ENCODE results near the gene ZNF879.

The ZNF879 gene

GRCh38 chr5:179023528-179024189 is at the start of gene ZNF879:
ZNF879 (plus strand) TSS chr5:179023804; CDS start chr5:179025005, 1,201 bp downstream.
- peak within 1 kb of the TSS; percentile 65 for H3K4me3 ChIP-seq (ENCODE audit: low read depth, low read length)
- DNase-seq (ENCODE audit: low read depth), result peak; percentile 81

GRCh38 chr5:178981381-178981780 is 42.2 kb upstream of the ZNF879 start:
- H3K4me3 ChIP-seq (ENCODE audit: low read depth, low read length), result no peak overlapping the region
- DNase-seq (ENCODE audit: low read depth), result no peak

- no peak for DNase-seq (ENCODE audit: low read depth)
- no peak overlapping the region for H3K4me3 ChIP-seq (ENCODE audit: low read depth, low read length)
Observed at GRCh38 chr5:178982941-178983340, 40.7 kb upstream of the ZNF879 start.

GRCh38 chr5:178983728-178984127 is 39.9 kb upstream of the ZNF879 start:
- H3K4me3 ChIP-seq (ENCODE audit: low read depth, low read length), result no peak overlapping the region
- no peak for DNase-seq (ENCODE audit: low read depth)

GRCh38 chr5:178984145-178985072 is 39.2 kb upstream of the ZNF879 start:
- H3K4me3 ChIP-seq (ENCODE audit: low read depth, low read length), result no peak overlapping the region
- DNase-seq (ENCODE audit: low read depth), result no peak

GRCh38 chr5:178986326-178986960 is 37.2 kb upstream of the ZNF879 start:
- no peak for DNase-seq (ENCODE audit: low read depth)
- no peak overlapping the region for H3K4me3 ChIP-seq (ENCODE audit: low read depth, low read length)

GRCh38 chr5:178988436-178989220 is 35.0 kb upstream of the ZNF879 start:
- no peak for DNase-seq (ENCODE audit: low read depth)
- H3K4me3 ChIP-seq (ENCODE audit: low read depth, low read length), result no peak overlapping the region

- H3K4me3 ChIP-seq (ENCODE audit: low read depth, low read length), result no peak overlapping the region
- DNase-seq (ENCODE audit: low read depth), result no peak
Observed at GRCh38 chr5:178989311-178989710, 34.3 kb upstream of the ZNF879 start.

- no peak for DNase-seq (ENCODE audit: low read depth)
- H3K4me3 ChIP-seq (ENCODE audit: low read depth, low read length), result no peak overlapping the region
Observed at GRCh38 chr5:178990491-178990890, 33.1 kb upstream of the ZNF879 start.

GRCh38 chr5:178991190-178992145 is 32.1 kb upstream of the ZNF879 start:
- no peak for DNase-seq (ENCODE audit: low read depth)
- H3K4me3 ChIP-seq (ENCODE audit: low read depth, low read length), result no peak overlapping the region

GRCh38 chr5:178992291-178992895 is 31.2 kb upstream of the ZNF879 start:
- no peak for DNase-seq (ENCODE audit: low read depth)
- no peak overlapping the region for H3K4me3 ChIP-seq (ENCODE audit: low read depth, low read length)

GRCh38 chr5:178993236-178993765 is 30.3 kb upstream of the ZNF879 start:
- no peak for DNase-seq (ENCODE audit: low read depth)
- H3K4me3 ChIP-seq (ENCODE audit: low read depth, low read length), result no peak overlapping the region

GRCh38 chr5:178993955-178994579 is 29.5 kb upstream of the ZNF879 start:
- H3K4me3 ChIP-seq (ENCODE audit: low read depth, low read length), result no peak overlapping the region

GRCh38 chr5:178994580-178995340 is 28.8 kb upstream of the ZNF879 start, which contains the start of gene GRM6:
GRM6 (minus strand) TSS chr5:178995320; CDS start chr5:178994944, 376 bp downstream.
- H3K4me3 ChIP-seq (ENCODE audit: low read depth, low read length), result no peak within 1 kb of the TSS
- no peak for DNase-seq (ENCODE audit: low read depth)

More at GRCh38 chr5:178993955-178994579, 29.5 kb upstream of the ZNF879 start:
- DNase-seq (ENCODE audit: low read depth), result no peak

GRCh38 chr5:178995341-178995690 is 28.3 kb upstream of the ZNF879 start:
- no peak for DNase-seq (ENCODE audit: low read depth)
- H3K4me3 ChIP-seq (ENCODE audit: low read depth, low read length), result no peak overlapping the region

GRCh38 chr5:178996156-178996555 is 27.4 kb upstream of the ZNF879 start:
- DNase-seq (ENCODE audit: low read depth), result no peak
- H3K4me3 ChIP-seq (ENCODE audit: low read depth, low read length), result no peak overlapping the region

GRCh38 chr5:178997191-178997590 is 26.4 kb upstream of the ZNF879 start:
- no peak overlapping the region for H3K4me3 ChIP-seq (ENCODE audit: low read depth, low read length)

More at GRCh38 chr5:178997191-178997590, 26.4 kb upstream of the ZNF879 start:
- DNase-seq (ENCODE audit: low read depth), result no peak
